Measurements from ENCODE around the gene PAOX.

GRCh38 chr10:133357285-133358161 is 21.5 kb upstream of the PAOX start, which contains the start of gene FUOM:
- TF ChIP-seq CTCF (IDR thresholded peaks at IDR 0.05) (peak in 1 of 4 donors; percentile 21), POLR2A (IDR thresholded peaks at IDR 0.05) (no peak)

All from right lobe of liver (tissue), 4 donors.